ENCODE results near the gene HAGHL.

HAGHL gene

DNA sequence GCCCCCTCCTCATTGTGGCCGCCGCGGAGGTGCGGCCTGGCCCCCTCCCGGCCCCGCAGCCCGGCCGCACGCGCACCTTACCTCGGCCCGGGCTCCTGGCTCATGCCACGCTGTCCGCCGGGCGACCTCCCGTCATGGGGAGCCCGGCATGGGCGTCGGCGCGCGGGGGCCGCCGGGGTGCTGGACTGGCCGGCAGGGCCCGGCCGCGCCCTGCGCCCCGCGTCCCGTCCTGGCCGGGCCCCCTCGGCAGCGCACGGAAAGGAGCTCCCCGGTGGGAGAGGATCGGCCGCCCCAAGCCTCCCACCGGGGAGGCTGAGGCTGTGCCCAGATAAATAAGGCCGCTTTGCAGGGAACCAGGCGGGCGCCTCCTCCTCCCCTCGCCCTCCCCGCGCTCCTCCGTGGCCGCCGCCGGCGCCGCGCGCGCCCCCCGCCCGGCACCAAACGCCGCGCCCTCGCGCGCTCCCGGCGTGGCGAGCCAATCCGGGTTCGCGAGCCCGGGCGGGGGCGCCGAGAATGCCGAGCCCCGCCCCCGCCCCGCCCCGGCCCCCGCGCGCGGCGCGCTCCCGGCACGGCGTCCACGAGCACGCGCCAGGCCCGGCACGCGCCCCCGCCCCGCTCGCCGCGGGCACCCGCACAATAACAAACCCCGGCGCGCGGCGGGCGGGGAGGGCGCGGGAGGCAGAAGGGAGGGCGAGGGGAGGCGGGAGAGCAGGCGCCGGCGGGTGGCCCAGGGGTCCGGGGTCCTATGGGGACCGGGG is 21.3 kb upstream of the HAGHL start, which contains the start of gene FBXL16:
FBXL16 (minus strand) TSS at position 371 of the 758 bp plus-strand sequence. CDS start 8,396 bp downstream, outside the sequence.
- no peak for DNase-seq (ENCODE audit: low read depth, low spot score)
- H3K27ac ChIP-seq: no peak within 1 kb of the TSS

- DNase-seq (ENCODE audit: low read depth, low spot score): no peak
- no peak overlapping the region for H3K27ac ChIP-seq
These were observed 20.5 kb upstream of the HAGHL start for GRCh38 chr16:706189-707061.

DNA sequence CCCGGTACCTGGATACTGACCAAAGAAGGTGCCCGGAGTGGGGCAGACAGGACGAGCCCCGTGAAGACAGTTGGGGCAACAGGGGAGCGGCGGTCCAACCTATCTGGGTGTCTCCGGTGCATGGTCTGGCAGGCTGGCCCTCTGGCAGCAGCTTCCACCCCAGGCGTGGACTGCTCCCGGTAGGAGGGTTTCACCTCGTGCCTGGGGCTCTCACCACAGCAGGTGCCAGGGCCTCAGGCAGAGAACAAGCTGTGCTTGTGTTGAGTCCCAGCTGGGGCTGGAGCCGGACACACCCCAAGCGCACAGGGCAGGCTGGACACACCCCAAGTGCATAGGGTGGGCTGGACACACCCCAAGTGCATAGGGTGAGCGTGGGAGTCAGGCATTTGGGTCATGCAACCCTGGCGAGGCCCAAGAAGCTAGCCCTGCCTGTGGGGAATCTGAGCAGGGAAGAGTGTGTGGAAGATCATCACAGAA is 19.8 kb upstream of the HAGHL start:
- no peak for DNase-seq (ENCODE audit: low read depth, low spot score)
- no peak overlapping the region for H3K27ac ChIP-seq

DNA sequence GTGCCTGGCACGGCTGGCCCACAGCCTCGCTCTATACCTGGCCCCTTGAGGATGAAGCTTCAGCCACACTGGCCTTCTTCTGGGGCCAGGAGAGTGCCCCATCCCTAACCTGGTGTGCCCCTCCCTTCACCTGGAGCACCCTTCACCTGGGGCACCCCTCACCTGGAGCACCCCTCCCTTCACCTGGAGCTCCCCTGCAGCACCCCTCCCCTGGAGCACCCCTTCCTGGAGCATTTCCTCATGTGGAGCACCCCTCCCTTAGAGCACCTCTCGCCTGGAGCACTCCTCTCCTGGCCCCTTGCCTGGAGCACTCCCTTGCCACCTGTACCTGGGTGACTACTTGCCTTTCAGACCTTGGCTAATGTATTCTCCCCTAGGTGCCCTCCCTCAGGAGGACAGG is 18.9 kb upstream of the HAGHL start:
- no peak for DNase-seq (ENCODE audit: low read depth, low spot score)
- no peak overlapping the region for H3K27ac ChIP-seq

DNA sequence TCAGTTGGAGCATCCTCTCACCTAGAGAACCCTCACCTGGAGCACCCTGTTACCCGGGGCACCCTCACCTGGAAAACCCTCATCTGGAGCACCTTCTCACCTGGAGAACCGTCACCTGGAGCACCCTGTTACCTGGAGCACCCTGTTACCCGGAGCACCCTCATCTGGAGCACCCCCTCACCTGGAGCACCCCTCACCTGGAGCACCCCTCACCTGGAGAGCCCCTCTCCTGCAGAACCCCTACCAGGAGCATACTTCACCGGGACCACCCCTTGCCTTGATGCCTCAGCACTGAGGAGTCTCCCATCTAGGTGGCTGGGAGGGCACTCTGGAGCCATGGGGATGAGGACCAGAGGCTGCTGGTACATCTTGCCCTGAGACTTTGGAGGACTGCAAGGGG is 17.9 kb upstream of the HAGHL start:
- no peak for DNase-seq (ENCODE audit: low read depth, low spot score)
- H3K27ac ChIP-seq: no peak overlapping the region

- H3K27ac ChIP-seq: no peak overlapping the region
These were observed 17.1 kb upstream of the HAGHL start for GRCh38 chr16:709566-710499.

DNA sequence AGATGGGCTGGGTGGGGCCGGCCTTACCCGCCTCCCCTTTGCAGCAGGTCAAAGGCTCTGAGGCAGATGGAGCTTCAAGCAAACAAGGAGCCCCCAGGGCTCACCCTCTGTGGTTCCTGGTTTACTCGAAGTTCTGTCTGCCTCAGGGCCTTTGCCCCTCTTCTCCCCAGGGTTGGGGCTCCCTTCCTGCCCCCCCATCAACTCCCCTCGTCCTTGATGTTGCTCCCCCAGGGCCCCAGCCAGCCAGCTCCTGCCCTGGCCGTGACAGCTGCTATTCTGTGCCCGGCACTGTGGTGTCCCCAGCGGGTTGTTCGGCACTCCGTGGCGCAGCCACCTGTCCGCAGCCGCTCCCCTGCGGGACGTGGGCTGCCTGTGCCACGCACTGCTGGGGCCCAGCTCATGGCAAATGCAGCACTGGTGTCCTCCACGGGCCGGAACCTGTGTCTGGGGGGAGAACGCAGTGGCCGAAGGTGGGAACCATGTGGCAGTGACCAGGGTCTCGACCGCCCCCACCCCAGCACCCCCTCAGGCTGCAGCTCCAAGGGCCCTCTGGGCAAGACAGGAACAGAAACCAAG is 16.3 kb upstream of the HAGHL start:
- DNase-seq (ENCODE audit: low read depth, low spot score): no peak
- H3K27ac ChIP-seq: no peak overlapping the region

More at GRCh38 chr16:709566-710499, 17.1 kb upstream of the HAGHL start:
- DNase-seq (ENCODE audit: low read depth, low spot score): no peak

DNA sequence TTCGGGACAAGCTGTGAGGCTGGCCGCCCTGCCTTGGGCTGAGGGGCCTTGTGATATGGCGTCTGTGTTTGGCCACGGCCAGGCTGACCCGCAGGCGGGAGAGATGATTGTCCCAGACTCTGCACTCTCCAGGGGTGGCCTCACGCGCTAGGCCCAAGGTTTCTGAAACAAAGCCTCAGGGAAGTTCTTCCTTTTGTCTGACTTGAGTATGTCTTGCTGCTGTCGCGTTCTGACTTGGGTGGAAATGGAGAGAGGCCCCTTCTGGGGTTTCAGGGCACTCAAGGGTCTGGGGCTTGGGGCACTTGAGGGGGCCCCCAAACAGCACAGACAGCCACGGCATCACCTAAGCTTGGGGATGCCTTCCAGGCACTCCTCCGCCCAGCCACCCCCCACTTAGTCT is 15.8 kb upstream of the HAGHL start:
- no peak for DNase-seq (ENCODE audit: low read depth, low spot score)
- no peak overlapping the region for H3K27ac ChIP-seq

GRCh38 chr16:711548-712320 is 15.2 kb upstream of the HAGHL start:
- no peak for DNase-seq (ENCODE audit: low read depth, low spot score)
- H3K27ac ChIP-seq: peak overlapping the region; percentile 60

- DNase-seq (ENCODE audit: low read depth, low spot score): peak; percentile 83
- H3K27ac ChIP-seq: peak overlapping the region; percentile 60
These were observed 14.1 kb upstream of the HAGHL start for GRCh38 chr16:712740-713250.

DNA sequence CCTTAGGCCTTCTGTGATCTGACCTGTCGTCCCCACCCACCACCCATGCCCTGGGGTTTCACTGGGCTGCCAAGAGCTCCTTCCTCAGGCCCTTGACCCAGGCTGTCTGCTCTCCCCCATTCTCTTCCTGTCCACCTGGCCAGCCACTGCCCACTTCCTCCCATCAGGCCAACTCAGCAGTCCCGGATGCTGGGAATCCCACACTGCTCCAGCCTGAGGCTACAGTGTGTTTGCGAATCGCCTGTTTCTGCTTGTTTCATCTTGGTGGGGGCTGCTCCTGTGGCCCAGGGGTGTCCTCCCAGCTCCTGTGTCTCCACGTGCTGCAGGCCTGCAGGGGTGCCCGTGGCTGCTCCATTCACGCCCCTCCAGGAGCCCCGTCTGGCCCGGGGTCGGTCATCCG is 12.8 kb upstream of the HAGHL start:
- DNase-seq (ENCODE audit: low read depth, low spot score): no peak
- H3K27ac ChIP-seq: peak overlapping the region; percentile 60

- peak within 1 kb of the TSS; percentile 60 for H3K27ac ChIP-seq
- no peak for DNase-seq (ENCODE audit: low read depth, low spot score)
These were observed 12.1 kb upstream of the HAGHL start, which contains the start of gene METRN for GRCh38 chr16:714558-715476. METRN (plus strand) TSS chr16:715118; CDS start chr16:715290, 172 bp downstream.

GRCh38 chr16:715477-716199 is 11.3 kb upstream of the HAGHL start:
- H3K27ac ChIP-seq: peak overlapping the region; percentile 60
- no peak for DNase-seq (ENCODE audit: low read depth, low spot score)

DNA sequence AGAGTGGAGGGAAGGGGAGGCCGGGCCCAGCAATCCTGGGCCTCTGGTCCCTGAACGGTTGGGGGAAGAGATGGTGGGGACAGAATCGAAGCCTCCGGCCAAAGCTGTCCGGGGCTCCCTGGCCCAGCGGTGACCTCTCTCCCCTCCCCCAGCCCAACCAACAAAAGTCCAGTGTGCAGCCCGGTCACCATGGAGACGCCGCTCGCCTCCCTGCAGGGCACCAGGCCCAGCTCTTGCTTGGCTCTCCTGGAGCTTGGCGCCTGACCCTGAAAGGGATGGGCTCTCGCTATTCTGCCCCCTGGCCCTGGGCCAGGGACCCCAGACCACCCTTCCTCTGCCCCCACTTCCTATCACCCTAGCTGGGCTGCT is 10.7 kb upstream of the HAGHL start:
- no peak overlapping the region for H3K27ac ChIP-seq
- DNase-seq (ENCODE audit: low read depth, low spot score): no peak

DNA sequence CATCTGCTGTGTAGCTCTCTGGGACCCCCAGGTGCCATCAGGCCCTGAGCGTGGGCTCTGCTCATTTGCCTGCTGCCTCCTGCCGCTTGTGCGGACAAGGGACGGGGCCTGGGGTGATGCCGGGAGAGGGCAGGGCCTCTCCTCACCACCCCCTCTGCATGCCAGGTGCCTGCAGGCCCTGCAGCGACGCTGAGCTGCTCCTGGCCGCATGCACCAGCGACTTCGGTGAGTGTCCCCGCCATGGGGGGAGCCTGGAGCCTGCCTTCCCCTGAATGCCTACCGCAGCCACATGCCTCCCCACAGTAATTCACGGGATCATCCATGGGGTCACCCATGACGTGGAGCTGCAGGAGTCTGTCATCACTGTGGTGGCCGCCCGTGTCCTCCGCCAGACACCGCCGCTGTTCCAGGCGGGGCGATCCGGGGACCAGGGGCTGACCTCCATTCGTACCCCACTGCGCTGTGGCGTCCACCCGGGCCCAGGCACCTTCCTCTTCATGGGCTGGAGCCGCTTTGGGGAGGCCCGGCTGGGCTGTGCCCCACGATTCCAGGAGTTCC is 10.1 kb upstream of the HAGHL start:
- no peak for DNase-seq (ENCODE audit: low read depth, low spot score)
- H3K27ac ChIP-seq: no peak overlapping the region

- H3K27ac ChIP-seq: no peak overlapping the region
- DNase-seq (ENCODE audit: low read depth, low spot score): no peak
These were observed 9.3 kb upstream of the HAGHL start for GRCh38 chr16:717450-718245.

Data from epithelial cell of prostate (primary cell).